HG03060 (cell line): ENCODE results near the gene E2F8.

Experiments used
- ATAC-seq: cut with Tn5 transposase; IDR thresholded peaks from one replicate; pipeline ENCODE4 v1.9.1; 2021; ENCODE audit warnings: low read depth, moderate number of reproducible peaks; ENCODE audit not compliant: unreplicated experiment

Gene E2F8

DNA sequence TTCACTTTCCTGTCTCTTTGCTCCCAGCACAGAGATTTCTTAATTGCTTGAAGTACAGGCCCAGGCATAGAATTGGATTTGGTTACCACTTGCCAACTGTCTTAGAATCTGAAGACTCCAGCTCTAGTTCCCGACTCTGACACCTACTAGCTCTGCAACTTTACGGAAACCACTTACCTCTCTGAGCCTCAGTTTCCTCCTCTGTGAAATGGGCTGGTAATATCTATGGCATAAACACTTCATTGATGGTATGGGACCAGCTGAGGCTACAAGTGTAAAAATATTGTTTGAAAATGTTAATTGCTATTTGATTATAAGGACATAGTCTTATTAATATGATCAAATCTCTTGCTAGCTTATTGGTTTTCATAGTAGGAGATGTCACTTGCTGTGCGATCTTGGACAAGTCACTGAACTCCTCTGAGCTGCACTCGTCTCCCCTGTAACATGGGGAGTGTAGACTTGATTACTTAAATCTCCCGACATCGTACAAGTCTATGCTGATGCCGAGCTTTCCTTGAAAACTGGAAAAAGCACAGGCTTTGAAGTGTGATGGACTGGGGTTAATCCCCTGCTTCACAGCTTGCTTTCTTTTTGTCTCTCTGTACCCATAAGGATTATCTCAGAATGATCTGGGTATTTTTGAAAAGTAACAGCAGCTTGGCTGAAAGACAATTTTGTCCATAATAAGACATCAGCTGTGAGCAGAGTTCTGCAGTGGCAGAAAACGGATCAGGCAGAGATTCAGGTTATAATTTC is 11.8 kb upstream of the E2F8 start:
- ATAC-seq: no peak

DNA sequence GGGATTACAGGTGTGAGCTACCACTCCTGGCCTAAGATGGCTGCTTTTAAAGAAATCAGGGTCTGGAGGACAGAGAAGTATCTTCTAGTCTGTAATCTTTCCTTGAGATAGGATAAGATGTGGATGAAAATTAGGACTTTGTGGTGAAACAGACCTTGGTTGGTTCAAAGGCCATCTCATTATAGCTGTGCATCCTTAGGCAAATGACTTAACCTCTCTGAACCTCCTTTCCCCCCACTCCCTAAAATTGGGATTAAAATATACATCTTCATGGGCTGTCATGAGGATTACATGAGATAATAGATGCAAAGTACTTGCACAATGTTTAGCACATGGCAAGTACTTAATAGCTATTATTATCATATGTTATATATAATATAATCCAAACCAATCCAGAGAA is 10.8 kb upstream of the E2F8 start:
- no peak for ATAC-seq

DNA sequence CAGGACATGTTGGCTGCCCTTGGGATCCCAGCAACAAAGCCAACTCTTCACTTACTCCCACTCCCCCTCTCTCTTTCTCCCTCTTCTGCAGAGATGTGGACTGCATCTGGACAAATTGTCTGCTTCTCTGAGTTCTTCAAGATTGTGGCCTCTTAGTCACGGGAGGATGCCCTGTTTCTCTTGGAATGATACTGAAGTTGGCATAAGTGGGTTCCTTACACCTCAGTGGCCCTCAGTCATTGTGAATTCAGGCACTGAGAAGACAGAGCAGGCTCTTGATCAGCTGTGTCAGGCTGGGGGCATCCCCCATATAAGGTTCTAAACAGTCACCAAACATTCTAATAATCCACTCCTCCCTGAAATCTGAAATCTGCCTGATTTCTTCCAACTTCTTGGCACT is 6.1 kb upstream of the E2F8 start:
- no peak for ATAC-seq

DNA sequence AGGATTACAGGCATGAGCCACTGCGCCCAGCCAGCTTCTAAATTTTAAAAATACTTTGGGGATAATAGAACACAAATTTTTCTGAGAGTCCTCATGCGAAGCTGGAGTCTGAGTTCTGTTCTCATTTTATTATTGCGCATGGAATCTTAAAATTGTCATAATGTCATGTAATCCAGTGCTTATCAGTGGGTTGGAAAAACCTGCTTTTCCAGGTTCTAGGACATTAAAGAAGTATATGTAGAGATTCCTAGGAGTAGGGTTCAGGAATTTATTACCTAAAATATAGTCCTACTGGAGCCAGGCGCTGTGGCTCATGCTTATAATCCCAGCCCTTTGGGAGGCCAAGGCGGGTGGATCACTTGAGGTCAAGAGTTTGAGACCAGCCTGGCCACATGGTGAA is 4.6 kb upstream of the E2F8 start:
- ATAC-seq: no peak

DNA sequence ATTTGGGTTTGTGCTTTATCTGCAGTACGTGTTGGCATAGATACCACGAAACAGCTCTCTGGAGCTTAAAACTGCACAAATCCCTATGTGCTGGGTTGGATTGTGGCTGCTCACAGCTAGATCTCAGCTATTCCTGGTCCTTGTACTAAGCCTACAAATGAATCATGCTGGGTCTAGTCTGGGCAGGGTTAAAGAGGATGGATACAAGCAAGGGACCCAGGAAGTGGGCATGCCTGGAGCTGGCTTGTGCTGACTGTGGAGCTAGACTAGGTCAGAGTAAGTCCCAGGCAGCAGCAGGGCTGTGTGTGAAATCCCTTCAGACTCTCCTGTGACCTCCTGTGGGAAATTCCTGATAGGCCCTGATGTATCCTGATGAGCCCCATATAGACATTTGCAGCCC is 3.9 kb upstream of the E2F8 start:
- no peak for ATAC-seq

DNA sequence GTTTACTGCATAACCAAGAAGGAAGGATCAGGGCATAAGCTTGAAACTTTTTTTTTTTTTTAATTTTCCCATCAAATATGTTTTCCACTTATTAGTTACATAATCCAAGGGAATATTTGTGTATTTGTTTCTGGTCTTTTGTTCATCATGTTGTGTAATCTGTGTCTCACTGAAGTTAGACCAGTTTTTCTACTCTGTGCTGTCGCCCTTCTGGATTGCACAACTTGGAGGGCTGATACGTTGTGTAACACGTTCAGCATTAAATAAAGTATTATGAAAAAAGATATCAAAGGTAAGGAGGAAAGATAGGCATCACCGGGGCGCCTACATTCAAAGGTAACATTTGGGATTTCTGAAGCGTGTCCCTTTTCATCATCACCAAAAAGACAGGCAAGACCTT is 3.3 kb upstream of the E2F8 start:
- ATAC-seq: no peak

DNA sequence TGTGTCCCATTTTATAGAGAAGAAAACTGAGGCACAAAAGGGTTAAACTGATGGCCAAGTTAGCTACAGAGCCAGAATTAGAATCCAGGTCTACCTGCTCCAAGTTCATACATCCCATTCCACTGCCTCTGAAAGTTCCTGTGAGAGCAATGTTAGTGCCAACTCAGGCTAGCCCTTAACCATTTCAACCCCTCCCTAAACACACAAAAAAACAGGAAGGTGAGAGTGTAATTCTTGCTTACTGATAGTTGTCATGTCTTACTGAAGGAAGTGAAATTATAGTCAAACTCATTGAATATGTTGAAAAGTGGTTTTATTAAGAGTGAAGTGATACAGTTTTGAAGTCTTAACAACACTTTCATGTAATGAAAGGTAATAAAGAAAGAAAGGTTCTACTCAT is 2.9 kb upstream of the E2F8 start:
- ATAC-seq: no peak

DNA sequence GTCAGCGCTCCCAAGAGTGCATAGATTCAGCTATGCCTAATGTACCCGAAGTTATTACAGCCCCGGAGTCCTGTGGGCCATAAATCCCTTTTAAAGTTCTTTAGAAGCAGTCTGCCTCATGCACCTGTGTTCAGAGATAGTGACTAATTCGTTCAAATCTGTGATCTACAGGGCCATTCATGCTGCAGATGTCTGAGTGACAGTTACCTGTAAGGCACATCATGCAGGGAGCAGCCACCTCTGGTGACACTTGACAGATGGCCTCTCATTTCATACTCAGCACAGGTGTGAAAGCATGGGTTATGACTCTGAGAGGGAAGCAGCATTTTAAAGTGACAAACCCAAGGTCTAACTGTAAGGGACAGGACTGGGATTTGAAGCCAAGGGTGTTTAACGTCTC is 2.4 kb upstream of the E2F8 start:
- ATAC-seq: no peak

DNA sequence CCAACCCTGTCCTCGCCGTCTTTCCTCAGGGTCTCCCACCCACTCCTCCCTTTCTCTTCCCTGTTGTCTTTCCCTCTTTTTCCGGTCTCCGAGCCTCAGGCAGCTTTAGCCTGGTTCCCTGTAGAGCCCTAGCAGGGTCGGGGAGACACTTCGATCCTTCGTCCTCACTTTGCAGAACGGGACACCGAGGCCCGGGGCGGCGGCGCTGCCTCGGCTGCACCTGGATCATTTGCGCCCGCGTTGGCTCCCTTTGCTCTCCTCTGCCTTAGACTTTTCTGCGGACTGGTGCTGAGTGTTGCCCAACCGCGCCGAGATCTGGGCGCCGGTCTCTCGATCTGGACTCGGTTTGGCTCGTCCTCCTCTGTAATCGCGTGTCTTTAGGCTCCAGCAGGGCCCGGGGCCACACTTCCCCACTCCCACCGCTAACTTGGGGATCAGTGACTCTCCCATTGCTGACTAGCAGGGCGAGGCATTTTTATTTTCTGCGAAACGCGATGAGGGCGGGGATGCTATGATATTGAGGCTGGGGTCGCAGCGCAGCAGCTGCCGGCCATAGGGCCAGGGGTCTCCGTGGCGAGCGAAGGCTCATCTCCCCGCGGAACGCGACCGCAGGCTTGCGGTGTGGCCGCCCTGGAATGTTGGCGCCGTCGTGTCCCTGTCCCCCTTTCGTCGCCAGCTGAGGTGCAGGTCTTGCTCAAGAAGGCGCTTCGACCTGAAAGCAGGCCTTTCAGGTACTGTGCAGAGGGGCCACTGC is 1.6 kb upstream of the E2F8 start:
- no peak for ATAC-seq

DNA sequence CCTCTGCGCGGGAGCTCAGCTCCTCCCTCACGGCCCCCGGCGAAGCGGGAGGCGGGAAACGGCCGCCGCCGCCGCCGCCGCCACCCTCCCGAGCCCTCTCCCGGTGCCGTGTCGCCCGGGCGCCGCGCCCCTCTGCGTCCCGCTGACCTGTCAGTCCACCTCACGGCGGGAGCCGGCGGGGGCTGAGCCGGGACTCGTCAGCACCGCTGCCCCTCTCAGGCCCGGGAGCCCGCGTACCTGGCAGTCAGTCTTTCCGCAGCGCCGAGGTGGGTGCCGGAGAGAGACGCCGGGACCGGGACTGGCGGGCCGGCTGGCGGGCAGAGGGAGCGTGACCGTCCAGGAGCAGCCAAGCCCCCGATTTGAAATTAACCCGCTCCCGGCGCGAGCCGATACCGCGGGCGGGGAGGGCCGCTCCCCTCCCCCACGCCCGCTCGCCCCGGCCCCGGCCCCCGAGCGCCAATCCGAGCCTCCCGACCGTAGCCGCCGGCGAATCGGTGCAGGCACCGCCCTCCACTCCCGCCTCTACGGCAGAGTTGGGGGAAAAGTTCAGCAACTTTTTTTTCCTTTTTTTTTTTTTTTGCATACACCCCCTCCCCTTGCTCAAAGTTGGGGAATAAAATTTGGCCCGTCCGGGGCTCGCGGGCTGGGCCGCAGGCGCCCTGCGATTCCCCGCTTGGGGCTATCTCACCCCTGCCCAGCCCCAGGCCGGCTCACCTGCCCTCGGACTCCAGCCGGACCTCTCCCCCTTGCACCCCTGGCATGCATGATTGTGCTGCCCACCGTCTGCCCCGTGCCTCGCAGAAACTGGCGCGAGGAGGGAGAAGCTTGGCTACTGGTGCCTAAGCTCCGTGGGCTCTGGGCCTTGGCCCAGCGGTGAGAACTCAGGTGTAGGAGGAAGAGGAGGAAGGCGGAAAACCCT is 774 bp upstream of the E2F8 start:
- peak; percentile 23 for ATAC-seq

DNA sequence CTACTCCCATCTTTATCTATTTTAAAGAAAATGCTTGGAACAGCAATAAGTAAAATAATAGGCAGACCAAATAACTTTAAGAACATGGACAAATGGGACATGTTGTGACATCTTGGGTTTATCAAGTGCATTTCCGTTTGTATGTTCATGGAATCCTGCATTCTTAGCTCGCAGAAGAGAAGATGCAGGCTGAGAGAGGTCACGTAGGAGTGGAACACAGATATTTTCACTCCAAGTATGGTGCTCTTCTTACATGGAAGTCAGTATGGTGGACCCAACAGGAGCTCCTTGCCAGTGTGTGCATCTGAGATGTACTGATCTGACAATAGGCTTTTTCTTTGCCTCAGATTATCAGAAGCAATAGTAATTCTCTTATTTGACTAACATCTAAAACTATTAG is 1.7 kb downstream of the E2F8 start:
- ATAC-seq: no peak

DNA sequence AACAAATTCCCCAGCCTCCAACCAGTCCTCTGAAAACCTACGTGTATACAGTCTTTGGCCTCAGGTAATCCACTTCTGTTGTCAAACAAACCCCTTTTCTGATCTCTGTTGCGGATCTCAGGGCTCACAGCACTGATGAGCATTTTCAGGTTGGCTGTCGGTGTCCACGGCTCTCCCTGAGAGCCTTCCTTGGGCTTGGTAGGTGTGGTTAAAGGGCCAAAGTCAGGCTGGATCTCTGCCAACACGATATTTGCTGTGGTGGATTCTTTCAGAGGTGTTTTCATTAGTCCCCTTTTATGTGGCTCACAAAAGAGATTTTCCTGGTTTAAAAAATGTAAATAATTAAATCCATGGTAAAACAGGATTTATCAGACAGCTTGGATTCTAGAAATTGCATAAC is 2.9 kb downstream of the E2F8 start:
- ATAC-seq: no peak

DNA sequence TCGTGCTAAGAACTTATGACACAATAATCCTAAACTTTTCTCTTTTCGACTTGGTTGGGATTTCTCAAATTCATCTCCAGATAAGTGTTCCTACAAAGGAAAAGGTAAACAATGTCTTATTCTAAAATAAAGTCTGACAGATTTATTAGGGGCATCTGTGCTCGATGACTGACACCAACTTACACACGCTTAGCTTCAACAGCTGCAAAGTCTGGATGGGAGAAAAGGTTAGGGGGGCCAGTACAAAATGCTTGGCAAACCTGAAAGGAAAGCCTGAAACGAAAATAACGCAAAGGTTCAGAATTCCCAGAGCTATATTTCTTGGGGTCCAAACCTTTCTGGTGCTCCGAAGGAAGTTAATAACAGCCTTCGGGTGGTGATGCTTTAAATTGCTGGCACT is 3.4 kb downstream of the E2F8 start:
- no peak for ATAC-seq

DNA sequence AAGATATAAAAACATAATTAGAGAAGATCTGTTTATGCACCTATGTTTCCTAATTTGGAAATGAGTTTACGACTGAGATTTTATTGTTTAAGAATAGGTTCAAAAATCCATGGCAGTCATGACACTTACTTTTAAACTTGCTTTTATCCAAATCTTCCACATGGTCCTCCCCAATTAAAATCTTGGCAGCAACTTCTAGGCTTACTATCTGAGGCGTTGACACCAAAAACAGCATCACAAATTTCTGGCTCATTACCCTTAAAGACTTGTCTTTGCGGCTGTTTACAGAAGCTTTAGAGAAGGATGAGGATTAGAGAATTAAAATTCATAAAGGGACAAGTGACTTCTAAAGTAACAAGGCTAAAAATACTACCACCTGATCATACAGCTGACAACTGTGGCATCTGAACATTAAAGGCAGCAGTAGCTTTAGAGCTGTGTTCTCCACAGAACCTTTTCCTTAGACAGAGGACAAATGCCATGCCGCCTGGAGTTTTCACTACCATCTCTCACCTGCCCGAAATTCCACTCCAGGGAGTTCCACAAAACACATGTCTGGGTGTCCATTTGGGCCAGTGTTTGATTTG is 6.4 kb downstream of the E2F8 start:
- no peak for ATAC-seq

DNA sequence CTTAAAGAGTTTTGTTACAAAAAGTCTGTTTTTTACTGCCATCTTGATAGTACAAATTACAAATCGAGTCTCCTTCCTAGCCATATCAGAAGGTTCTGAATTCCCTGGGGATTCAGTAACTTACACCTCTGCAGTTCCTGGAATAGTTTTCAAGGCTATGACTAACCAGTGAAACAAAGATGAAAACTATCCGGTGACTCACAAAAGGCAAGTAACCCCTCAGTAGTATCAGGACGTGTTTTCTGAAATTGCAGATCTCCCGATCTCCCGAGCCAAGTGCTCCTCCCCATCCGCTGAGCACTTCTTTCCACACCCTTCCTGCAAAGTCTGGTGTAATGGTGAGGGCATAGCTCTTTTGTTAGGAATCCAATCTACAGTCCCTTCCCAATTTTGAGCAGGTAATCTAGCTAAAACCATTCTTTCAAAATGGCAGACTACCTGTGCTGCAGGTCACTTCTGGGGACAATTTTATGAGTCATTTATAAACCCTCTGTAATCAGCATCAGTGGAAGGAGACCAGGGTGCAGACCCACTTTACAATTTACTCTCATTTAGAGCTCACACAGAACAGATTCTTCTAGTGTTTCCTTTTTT is 7.7 kb downstream of the E2F8 start:
- ATAC-seq: no peak

DNA sequence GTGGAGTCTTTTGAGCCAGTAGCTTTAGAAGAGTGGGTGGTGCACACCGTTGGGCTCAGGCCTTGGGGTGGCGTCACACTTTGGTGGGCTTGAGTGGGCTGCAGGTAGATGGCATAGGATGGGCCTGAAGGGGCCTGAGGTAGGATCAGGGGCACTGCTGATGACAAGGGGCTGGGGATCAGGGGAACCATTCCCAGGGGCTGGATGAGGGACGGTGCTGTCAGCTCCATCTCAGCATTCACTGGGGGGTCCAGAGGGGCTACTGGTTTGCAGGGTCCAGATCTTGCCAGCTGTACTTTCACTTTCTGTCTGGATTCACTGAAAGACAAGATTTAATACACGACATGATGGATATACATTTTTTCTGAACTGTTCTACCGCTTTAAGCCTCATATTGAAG is 11.1 kb downstream of the E2F8 start:
- no peak for ATAC-seq

DNA sequence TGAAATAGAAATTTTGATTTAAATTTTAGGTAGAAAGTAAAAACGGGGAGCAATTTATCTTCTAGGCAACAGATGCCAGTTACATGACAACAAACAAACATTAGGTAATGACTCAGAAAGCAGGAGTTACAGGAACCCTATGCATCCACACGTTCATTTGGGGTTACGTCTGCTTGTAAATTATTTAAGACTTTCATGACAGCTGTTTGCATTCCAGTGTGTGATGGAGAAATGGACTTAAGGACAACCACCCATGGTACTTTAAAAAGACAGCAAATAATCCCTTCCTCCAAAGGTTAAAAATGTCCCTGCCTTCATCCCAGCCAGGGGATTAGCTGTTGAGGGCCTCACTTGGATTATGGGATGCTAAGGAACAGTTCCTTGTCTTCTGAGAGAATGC is 11.8 kb downstream of the E2F8 start:
- ATAC-seq: no peak

DNA sequence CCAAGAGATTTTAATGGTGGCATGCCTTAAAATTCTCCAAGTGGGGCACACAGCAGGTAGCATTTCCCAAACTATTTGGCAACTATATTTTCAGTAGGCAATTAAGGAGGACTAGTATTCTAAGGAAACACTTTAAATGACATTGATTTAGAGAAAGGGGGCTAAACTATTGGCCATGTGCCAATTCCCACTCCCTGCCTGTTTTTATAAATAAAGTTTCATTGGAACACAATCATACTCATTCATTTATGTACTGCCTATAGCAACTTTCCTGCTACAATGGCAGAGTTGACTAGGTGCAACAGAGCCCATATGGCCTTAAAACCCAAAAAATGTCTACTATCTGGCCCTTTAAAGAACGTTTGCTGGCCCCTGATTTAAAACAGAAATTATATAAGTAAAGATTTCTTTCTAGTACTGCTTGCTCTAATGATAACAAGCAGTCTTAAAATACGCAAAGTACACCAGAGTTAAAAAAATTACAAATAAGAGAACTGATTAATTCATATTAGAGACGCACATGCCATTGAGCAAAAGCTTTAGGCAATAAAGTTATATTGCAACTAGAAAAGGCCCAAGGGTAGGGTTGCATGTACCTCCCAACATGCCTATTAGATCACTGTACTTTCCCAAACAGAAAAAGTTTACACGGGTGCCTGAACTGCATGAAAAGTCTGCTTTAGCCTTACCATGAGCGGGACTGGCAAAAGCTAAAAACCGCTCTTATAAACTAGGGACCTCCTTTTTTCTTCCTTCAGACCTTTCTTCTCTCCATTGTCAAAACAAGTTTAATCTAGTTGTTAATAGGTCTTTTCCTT is 14.2 kb downstream of the E2F8 start:
- ATAC-seq: no peak

DNA sequence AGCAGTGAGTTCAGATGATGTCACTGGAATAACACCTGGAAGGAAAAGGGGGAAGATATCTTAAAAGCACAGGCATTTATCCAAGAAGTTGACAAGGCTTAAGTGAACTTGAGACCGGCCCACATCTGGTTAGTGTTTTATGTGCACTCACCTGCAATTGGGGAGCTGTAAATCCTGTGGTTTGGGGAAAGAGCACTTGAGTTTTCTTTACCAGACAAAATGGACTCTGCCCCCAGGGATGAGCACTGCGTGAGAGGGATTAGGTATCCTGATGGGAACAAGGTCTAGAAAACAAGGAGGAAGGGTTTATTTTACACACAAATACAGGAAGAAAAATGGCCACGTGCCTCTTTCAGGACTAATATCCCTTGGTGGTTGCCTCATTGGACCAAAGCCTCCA is 15.2 kb downstream of the E2F8 start:
- no peak for ATAC-seq

DNA sequence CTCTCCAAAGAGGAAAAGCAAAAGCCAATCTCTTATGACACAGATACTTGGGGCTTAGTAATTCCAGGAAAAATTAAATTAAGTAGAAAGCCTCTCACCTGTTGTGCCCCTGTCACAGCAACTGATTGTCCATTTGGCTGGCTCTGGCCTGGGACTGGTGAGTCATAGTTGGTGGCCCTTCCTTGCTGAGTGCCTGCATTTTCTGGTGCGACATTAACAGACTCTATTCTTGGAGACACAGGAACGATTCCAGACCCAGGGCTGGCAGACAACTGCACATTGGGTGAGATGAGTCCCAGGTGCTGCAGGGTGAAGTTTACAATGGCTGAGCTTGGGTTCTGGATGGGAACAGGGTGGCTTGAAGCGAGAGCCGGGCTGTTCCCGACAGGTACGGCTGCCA is 15.6 kb downstream of the E2F8 start:
- no peak for ATAC-seq
